Stimulated activated CD4-positive, alpha-beta T cell treated with anti-CD3 and anti-CD28 coated beads, Interleukin-15, amount 100 ng/mL, for 1 hour (primary cell): Measurements from ENCODE around the gene NFIA.

Experiments used
- DNase-seq, 2 donors: peaks; one replicate each; pipeline ENCODE4 v3.0.0-alpha.2; 2020; ENCODE audit warnings: low read depth in 1 of 2, low spot score in 1 of 2

The NFIA gene

DNA sequence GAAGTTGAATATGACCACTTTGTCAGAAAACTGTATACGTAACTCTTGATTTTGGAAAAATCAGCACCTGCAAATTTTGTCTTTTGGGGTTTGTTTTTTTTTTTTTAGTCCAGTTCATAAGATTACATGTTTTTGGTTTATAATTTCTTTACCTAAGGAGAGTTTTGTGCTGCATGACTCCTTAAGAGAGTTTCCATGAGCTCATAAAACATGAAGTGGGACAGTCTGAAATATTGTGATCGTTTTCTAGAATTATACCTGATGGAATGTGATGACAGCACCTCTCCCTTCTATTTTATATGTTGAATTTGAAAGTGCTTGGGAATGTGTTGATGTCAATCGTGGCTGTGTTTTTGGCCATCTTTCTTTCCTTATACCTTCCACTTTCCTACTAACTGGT, 158.5 kb downstream of the NFIA start:
- no peak for DNase-seq

DNA sequence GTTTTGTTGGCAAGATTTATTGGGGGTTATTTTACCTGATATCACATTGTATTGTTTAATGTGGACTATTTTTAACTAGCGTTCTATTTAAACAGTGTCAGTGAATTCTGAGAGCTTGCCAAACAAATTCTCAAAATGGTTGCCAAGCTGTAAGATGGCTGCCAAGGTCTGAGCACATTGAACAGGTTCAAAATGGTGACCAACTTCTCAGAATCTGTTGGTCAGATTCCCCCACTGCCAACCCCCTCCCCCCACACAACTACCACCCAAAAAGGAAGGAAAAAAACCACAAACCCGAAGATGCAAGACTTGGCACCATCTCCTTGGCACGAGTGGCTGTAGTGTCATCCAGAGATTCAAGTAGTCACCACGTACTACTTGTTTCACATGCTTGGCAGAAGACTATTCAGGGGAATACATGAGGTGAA, 159.1 kb downstream of the NFIA start:
- no peak for DNase-seq

DNA sequence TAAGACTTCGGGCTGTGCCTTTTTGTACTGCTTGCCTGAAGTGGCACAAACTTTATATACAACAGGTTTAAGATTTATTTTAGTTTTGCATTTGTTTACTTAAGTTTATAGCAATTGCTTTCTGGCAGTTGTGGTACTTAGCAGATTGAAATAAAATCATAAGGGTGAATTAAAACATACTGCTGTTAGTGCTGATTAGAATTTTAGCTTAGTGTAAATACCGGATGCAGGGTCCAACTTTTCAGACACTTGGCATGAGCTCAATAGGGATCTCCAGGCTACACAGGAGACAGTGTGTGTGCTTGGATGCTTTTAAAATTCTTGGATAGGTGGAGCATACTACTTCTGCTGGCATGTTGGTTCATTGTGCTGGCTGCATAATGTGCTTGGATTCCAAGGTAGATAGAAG, 159.6 kb downstream of the NFIA start:
- no peak for DNase-seq

DNA sequence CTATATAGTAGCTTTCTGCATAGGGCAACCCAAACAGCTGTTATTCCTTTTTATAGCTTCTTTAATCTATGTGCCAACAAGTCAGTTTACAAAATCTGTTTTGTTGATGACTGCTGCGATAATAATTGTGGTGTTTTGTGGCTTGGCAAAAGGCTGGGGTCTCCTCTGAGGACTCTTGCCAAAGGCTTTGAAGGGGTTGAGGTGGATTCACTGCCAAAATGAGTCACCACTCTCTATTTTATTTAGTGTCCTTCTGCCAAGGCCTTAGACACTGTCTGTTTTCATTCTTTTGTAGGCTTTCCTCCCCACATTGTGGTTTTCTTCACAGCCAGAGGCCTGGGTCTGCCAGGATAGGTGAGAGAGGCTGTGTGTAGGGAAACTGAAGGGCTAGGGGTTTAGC, 161.8 kb downstream of the NFIA start:
- no peak for DNase-seq

DNA sequence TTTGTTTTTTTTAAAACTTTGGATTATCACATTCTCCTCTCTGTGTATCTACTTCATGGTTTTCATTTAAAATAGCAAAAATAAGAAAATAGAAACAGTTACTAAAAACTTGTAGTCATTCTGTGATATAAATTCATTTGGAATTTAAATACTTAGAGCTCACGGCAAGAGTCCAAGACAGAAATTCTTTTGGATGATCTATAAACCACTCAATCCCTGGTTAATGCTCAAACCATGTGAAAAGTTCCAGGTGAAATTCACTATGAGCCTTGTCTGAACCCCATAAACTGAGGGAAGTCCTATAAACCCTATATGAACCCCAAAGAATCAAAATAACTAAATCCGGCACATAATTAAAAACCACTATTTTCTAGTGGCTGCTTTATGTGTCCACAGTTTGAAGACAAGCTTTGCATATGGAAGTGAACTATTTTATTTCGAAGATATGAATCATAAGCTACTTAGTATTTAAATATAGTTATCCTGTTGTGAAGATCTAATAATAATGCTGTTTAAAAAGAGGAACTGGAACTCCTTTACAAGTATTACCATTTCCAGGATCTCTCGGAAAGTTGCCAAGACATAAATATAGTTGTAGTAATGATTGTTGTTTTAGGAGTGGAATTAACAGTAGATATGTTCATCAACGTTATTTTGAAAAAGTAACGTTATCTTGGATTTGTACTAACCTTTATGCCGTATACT, 163.5 kb downstream of the NFIA start:
- no peak for DNase-seq

DNA sequence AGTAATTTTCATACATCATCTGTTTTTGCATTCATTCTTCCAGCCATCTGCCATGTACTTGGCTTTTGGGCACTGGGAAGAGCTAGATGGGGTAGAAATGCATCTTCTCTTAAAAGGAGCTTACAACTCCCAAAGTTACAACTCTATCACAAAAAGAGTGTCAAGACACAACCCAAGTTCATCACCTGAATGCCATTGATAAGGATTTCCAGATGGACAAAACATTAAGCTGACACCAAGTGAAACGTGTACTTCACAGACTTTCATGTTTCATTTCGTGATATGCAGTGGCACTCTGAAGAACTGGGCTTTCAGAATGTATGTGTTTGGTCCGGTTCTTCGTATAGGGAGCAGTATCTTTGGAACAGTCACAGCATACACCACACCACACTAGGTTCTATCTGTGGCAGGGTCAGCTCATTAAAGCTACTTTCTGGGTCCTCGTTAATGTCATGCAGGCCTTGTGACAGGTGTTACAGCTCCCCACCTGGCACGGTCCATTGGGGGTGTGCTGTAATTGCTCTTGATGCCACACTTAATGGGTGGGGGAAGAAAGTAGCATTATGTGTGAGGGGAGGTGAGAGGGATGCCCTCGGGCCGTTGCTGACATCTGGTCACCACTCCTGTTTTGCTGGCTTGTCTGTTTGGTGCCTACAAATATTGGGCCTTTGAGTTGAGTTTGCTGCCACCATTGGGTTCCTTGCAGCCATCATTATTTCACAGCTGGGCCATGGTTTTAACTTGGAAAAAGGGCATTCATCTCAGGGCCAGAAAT, 164.9 kb downstream of the NFIA start:
- no peak for DNase-seq

DNA sequence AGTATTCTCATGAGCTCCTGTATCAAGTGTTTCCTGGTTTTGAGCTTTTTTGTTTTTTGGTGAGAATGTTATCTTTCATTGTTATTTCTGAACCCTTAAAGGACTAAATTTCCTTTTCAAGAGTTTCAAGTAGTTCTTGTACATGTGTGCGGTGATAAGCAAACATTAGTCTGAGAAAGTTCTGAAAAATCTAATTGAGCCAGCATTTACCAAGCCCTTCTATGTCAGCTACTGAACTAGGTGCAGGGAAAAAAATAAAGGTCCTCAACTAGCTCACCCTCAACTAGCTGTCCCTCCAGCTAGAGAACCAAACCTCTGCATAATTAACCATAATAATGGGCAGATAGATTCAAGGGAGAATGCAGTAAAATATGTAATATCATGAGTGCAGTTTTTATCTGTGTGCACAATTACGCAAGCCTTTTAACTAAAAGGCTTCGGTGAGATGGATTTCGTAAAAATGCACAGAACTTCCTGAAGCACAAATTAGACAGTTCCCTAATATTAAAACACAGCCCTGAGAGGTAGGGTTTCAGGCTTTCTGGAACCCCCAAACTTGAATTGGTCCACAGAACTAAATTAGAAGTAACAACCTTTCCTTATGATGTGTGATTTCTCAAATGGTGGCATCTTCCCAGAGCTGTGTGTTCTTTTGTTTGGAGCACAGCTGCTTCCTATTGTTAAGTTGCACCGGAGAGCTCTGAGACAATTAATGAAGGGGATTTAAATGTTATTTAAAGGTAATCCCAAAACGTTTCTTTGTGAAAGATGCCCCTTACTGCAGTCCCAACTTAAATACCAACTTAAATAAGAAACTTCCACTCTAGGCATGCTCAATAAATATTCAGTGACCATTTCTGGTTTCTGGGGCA, 165.8 kb downstream of the NFIA start:
- no peak for DNase-seq

DNA sequence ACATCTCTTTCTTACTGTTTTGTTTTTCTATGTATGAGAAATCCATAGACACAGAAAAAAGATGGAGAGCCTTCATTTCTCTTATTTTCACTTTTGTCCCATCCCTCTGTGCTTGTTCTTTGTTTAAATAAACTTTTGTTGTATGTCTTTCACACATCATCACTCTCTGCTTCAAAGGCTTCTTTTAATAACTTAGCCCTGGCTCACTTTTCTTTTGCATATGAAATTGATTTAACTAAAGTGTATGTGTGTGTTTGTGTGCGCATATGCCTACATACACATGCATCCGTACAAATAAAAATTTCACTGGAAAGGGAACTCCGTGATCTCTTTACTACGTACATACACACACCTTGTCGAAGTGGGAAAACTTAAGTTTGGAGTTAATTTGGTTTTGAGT, 168.6 kb downstream of the NFIA start:
- DNase-seq: no peak

DNA sequence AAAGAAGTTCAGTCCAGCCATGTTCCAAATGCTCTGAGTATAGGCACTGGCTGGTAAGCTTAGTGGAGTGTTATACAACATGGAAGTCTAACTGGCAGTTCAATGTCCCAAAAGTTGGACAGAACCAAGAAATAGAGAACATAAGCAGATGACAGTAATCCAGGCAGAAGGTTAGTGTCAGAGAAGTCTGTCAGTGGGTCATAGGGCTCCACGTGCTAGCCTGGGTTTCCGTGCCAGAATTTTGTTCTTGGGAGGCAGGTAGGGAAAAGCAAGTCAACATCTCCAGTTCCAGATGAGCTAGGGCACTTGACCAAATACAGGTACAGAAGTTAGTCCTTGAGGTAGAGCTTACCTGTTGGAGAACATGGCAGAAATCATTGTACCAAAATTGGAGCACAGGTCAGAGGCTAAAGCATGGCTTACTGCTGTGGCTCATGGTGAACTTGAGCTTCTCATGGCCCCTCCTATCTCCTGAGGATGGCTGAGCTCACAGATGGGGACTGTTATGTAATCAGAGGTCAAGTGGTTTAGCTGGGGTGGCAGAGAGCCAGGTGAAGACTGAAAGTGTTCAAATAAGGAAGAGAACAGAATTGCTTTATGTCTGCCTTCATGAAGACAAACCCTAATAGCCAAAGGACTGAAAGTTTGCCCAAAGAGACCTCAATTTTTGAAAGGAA, 170.8 kb downstream of the NFIA start:
- no peak for DNase-seq

DNA sequence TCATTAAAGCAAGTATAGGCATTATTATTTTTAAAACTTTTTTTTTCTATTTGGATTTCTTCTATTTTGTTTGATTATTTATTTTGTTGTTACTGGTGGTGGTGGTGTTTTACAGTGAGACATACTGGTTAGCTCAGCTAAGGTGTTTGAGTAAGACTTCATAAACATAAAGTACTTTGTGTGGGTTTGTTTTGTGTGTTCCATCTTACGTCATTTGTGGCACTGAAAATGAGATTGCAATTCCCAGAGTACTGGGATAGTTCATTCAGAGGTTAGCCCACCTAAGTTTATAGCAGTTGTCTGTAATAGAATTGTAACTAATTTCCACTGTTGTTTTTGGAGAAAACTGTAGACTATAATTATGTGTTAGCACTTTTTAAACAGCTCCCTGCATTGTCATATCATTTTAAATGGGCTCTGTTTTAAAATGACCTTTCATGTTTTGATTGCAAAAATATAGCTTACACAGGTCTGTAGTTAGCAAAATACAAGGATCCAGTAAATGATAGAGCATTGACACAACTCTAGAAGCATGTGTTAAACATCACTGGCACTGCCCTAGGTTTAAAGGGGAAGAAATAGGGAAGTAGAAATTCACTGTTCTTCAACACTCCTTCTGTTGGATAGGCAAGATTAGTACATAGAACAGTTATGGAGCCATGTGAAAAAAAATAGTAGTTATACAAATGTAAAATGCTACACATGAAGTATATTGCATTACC, 171.7 kb downstream of the NFIA start:
- DNase-seq: no peak

DNA sequence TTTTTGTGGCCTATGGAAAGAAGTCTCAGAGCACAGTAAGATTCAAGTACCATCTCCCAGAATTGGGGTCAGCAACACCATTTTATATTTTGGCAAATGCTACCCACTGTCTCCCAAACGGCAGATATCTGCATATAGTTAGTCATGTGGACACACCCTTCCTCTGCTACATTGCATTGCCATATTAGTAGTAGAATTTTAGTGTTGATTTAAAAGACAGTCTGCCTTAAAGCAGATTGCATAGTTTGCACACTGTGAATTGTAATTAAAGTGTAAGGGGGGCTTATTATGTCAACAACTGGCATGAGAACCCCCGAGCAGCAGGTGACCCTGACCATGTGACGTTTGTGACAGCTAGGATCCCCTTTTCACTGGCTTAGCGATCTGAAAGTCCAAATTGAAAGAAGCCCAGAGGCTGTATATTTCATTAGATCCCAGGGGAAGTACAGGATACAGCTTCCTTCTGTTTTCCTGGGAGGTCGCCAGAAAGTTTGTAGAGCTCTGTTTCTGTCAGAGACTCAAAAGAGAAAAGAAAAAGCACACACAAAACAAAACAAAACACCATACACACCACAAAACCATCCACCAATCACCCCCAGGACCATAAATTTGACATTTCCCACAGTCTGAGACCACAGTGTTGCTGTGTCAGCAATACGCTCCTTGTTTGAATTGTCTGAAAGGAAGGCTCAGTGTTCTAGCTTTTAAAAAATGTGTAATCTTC, 172.4 kb downstream of the NFIA start:
- DNase-seq: no peak

DNA sequence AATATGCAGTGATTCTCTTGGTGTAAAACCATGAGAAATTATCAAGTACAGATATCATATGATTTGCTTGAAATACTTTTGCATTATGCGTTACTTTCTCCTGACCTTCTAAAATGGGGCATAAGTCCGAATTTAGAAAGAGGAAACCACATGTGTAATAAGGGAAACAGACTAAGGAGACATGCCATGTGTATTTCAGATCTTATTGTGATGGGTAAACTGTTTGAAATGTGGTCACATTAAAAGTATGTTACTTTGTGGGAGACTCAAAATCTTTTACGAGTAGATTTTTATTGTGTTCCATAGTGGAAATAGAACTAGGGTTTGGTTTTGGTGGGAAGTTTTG, 173.0 kb downstream of the NFIA start:
- DNase-seq: no peak

DNA sequence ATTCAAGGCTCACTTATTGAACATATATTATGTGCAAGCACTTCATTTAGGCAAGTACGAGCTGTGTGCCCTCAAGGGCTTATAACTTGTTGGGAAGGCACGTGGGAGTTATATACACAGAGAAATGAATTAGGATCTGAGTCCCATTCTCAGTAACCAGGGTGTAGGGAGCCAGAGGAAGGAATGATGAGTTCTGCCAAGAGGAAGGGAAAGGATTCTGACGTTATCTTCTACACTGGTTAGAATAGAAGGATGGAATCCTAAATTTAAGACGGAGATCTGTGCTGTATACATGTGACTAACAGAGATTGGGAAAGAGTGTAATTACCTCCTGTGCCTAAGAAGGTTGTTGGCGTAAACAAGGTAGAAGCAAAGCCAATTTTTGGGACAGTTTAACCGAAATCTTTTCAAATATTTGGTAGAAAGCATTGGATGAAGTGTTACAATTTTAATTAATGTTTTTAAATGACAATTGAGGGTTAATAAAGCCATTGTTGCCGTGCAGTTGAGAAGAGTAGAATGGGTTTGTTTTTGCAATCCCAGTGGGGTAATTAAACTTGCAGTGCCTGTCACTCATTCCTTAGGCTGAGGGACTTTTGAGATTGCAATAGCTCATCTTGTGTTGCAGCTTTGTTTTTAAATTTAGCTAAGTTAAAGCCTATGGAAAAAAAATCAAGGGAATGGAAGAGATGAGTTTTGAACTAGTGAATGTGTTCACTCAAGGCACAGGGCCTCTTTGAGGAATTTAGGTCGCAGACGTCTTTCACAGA, 177.2 kb downstream of the NFIA start:
- no peak for DNase-seq

DNA sequence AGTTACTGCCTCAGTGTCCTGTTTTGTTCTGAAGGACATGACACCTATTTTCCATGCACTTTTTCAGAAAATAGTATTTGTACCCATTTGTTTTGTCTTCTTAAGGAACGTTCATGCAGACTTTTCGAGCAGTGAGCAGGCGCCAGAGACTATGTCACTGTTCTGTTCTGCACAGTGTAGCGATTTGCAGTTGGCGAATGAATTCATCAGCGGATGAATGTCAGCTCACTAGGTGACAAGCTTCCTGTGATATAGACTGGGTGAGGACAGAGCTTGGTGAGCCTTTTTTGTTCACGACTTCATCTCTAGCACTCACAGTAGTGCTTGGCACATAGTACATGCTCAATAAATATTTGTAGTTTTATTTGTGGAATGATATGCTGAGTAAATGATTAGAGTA, 177.8 kb downstream of the NFIA start:
- no peak for DNase-seq

DNA sequence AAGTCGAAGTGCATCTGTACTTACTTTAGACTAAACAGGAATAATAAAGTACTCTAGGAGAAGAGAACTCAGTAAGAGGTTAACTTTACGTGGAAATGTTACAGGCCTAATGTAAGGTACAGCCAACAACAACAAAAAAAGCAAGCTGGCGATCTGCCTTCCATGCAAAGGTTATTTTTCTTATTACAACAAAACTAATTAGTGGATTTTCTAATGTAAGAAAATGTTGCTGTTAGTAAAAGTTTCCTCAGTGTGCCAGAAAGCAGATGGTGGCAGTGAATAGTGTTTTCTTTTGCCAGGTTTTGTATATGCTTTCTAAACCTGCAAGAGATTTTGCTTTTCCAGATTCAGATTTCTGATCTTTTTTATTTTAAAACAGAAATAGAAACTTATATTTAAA, 179.2 kb downstream of the NFIA start:
- no peak for DNase-seq

DNA sequence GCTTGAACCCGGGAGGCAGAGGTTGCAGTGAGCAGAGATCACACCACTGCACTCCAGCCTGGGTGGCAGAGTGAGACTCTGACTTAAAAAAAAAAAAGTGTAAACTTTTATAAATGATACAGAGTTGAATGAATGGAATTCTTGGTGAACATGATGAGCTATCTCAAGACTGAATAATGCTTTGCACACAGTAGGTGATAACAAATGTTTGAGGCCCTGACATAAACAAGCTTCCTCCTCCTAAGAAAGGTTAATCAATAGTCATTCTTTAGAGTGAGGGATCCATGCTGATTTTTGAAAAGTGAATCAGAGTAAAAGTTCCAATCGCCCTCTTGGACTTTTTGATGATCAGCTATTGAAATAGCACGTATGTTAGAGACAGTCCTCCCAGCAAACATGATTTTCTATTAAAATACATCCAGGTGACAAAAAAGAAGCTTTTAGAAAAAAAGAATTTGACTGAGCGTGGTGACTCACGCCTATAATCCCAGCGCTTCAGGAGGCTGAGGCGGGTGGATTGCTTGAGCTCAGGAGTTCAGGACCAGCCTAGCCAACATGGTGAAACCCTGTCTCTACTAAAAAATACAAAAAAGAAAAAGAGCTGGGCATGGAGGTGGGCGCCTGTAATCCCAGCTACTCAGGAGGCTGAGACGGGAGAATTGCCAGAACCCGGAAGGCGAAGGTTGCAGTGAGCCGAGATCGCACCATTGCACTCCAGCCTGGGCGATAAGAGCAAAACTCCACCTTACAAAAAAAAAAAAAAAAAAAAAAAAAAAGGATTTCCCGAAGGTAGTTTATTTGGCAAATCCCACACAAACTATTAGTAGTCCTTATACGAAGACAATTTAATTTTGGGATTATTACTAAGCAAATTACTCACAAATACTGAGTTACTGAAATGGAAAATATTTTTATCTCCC, 181.8 kb downstream of the NFIA start:
- DNase-seq: no peak

DNA sequence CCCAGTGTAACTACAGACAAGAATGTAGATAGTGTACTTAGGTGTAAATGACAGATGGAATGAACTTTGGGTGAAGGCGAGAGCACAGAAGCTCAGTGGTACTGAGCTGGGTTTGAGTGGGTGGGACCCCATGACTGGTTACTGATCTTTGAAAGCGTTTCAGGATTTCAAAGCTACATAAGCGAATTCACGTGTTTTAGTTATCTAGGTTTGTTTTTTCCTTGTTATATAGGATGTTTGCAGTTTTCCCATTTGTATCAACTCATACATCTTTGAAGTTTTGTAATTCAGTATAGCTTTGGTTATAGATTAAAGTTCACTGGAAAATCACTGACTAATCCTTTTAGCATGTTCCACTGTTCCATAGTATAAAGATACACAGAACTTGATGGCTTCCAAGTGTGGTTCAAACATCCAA, 182.5 kb downstream of the NFIA start:
- DNase-seq: no peak

DNA sequence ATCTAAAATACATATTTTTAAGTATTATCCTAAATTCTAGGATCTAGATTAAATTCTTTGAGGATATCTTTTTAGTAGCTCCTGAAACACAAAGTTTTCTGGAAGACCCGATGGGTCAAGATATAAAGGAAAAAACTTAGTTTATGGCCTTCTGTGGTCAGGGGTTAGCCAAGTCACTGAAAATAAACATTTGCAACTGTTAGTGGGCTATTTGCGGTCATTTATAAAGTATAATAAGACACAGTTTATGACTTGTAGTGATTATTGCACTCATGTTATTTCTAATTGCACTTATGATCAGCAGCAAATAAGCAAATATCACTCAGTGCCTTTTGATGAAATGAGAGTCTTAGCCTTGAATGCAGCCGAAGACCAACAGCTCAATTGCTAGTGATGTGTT, 183.3 kb downstream of the NFIA start:
- no peak for DNase-seq
